GM19372 (cell line): ENCODE measurements around the gene ARHGAP26.

ENCODE experiments used
- ATAC-seq: cut with Tn5 transposase; IDR thresholded peaks from one replicate; pipeline ENCODE4 v1.9.1; 2021; ENCODE audit warnings: mild to moderate bottlenecking, low read depth, moderate library complexity; ENCODE audit not compliant: unreplicated experiment

The ARHGAP26 gene, protein sequence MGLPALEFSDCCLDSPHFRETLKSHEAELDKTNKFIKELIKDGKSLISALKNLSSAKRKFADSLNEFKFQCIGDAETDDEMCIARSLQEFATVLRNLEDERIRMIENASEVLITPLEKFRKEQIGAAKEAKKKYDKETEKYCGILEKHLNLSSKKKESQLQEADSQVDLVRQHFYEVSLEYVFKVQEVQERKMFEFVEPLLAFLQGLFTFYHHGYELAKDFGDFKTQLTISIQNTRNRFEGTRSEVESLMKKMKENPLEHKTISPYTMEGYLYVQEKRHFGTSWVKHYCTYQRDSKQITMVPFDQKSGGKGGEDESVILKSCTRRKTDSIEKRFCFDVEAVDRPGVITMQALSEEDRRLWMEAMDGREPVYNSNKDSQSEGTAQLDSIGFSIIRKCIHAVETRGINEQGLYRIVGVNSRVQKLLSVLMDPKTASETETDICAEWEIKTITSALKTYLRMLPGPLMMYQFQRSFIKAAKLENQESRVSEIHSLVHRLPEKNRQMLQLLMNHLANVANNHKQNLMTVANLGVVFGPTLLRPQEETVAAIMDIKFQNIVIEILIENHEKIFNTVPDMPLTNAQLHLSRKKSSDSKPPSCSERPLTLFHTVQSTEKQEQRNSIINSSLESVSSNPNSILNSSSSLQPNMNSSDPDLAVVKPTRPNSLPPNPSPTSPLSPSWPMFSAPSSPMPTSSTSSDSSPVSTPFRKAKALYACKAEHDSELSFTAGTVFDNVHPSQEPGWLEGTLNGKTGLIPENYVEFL

DNA sequence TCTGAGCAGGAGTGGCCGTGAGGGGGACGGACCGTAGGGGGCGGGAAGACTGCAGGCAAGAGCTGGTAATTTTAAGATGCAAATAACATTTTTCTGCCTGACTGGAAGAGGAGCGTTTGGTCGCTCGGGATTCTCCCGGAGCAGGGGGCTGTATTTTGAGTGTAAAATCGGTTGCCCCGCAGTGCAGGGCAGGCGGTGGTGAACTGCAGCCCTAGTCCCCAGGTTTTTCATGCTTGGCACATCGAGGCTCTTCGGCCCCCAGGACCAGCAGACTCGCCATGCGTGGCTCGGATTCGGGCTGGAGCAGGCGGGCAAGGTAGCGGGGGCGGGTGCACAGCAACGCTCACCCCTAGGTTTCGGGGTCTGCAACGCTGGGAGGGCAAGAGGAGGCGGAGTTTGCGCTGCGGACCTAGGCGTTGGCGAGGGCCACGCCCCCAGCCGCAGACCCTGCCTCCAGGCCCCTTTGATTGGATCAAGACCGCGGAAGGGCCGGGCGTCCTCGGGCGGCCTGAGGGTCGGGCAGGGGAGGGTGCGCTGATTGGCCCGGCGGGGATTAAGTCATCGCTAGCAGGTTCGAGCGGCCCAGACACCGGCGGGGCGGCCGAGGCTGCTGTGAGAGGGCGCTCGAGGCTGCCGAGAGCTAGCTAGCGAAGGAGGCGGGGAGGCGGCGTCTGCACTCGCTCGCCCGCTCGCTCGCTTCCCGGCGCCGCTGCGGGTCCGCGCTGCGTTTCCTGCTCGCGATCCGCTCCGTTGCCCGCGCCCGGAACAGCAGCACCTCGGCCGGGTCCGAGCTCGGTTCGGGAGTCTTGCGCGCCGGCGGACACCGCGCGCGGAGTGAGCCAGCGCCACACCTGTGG is at the start of gene ARHGAP26:
ARHGAP26 (plus strand) TSS at position 585 of the 857 bp plus-strand sequence. CDS start 385 bp downstream, outside the sequence.
- ATAC-seq, result peak; percentile 97

DNA sequence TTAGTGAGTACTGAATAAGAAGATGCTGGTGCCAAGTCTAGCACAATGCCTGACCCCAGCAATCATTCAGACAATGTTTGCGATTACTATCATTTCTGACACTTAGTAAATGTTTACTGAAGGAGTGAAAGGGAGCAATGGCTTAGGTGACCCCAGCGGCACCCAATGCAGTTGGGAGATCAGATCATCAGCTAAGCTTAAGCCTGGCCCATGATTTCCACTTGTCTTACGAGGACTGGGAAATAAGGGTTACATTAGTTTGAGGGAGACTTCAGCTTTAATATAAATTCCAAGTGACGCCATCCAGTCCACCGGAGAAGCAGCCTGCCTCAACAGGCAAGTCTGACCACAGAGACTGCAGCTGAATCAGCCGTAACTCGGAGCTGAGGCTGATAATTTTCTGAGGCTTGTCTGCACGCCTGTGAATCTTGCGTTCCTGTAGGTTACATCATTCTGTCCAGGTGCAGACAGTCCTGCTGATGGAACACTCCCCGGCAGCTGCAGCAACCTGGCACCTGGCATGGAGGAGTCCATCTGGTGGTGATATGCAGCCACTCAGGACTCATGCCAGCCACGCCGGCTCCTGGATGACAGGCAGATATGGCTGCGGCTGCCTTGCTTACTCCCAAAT is 49.4 kb upstream of the ARHGAP26 start:
- no peak for ATAC-seq

DNA sequence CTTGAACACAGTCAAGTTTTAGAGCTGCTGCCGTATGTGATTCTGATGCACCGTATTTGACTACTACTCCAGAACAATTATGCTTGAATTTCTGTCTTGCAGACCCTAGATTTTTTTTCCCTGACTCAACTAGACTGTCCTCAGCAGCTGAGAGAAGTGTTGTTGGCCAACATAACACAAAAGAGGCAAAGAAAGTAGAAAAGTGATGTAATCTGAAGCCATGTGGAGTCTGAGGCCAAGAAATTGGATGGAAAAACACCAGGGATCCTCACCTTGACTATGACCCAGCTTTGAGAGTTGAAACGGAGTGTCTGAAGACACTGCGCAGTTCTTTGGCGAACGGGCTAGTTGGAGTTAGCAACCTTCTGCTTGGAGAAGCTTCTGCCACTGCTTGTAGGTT is 48.0 kb upstream of the ARHGAP26 start:
- ATAC-seq, result no peak

- no peak for ATAC-seq
These were observed 47.3 kb upstream of the ARHGAP26 start for GRCh38 chr5:142722896-142723295.

DNA sequence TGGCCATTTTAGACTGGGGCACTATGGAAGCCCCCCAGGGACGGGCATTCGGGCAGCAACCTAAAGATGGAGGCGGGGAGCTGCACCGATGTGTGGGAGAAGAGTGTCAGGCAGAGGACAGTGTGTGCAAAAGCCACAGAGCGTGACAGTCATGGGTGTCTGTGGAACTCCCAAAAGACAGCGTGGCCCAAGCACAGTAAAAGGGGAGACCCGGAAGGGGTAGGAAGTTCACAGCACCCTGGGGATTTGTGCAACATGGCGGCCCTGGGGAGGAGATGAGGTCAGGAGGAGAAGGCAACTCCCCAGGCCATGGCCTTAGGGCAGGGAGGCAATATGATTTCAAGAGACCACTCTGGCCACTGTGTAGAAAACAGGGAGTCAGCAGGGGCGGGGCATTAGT is 45.4 kb upstream of the ARHGAP26 start:
- ATAC-seq, result no peak

DNA sequence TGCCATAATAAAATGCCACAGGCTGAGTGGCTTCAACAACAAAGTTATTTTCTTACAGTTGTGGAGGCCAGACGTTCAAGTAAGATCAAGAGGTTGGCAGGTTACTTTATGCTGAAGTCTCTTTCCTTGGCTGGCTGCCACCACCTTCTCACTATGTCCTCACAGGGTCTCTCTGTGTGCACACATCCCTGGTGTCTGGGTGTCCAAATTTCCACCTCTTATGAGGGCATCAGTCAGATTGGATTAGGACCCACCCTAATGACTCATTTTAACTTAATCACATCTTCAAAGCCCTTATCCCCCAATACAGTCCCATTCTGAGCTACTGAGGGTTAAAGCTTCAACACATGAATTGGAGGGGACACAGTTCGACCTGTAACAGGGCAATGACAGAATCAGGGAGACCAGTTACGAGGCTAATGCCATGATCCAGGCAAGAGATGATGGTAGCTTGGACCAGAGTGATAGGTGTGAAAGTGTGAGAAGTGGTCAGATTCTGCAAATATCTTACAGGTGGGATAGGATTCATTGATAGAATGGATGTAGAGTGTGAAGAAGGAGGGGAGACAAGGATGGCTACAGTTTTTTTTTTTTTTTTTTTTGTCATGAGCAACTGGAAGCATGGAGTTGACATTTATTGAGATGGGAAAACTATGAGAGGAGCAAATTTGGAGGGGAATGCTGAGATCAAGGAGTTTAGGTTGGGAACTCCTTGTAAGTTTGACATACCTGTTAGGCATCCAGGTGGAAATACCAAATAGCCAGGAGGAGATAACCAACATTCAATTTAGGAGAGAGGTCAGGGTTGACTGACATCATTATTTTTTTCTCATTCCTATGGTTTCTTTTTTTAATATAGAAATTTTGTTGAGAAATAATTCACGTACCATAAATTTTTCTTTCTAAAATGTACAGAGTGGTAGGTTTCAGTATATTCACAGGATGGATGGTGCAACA is 44.7 kb upstream of the ARHGAP26 start:
- no peak for ATAC-seq

GRCh38 chr5:142726188-142726731 is 43.9 kb upstream of the ARHGAP26 start:
- ATAC-seq, result no peak

DNA sequence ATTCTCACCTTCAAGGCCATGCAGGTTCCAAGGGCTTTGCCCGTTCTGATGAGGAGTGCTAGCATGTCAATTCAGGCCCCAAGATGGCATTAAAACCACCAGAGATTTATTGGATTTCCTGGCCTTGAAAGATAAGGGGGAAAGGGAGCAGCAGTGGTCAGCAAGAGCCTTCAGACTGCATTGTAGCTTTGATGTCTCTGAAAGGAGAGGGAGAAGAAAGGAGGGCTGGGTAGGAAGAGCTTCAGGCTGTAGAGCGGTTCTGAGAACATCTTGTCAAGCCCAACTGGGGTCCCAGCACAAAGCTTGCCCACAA is 42.5 kb upstream of the ARHGAP26 start:
- no peak for ATAC-seq

DNA sequence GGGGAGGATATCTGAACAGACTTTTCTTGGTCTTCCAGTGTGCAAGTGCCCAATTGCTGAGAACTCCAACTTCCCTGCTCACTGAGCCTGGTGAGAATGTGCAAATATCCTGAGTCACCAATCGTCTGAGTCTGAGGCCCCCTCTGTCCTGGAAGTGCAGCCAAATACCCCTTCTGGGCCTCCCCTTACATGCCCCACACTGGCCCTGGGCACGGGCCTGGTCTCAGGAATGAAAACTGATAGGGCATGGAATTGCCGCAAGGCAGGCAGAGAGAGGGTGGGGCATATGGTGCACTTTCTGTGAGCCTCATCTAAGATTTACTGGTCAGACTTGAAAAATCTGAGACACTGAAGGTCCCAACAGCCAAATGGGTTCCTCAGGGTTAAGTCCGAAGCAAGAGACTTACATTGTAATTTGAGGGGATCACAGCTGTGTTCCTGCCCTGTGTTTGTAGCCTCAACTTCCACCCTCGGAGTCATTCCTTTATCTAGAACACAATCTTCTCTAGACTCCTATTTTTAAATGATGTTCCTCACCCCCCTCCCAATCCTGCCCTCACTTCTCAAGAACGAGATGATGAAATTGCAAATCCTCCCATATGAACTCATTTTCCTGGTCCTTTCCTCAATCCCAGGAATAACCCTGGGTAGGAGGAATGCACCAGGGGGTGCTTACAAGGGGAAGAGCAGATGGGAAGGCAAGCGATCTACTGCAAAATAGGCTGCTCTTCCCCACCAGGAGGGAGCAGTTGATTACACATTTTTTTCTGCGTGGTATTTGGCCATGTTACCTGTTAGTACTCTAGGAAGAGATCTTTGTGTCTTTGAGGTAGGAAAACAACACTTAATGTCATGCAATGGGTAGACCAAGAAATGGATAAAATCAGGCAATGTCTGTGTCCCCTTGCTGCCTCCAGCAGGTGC is 34.6 kb upstream of the ARHGAP26 start:
- no peak for ATAC-seq

DNA sequence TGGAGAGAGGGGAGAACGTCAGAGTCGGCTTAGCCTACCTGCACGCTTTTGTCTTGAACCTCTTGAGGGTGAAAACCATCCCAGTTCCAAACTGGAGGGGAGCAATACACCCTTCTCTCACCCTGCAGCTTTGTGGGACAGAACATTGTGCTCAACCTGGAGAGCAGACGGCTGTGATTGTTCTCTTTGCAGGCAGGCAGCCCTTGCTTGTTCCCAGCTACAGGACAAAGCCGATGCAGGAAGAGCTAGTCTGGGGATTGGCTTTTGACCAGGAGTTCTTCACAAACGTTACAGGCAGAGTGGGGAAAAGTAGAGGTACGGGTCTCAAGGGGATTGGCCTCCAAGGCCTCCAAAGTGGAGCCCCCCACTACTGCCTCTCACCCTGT is 33.9 kb upstream of the ARHGAP26 start:
- ATAC-seq, result no peak

DNA sequence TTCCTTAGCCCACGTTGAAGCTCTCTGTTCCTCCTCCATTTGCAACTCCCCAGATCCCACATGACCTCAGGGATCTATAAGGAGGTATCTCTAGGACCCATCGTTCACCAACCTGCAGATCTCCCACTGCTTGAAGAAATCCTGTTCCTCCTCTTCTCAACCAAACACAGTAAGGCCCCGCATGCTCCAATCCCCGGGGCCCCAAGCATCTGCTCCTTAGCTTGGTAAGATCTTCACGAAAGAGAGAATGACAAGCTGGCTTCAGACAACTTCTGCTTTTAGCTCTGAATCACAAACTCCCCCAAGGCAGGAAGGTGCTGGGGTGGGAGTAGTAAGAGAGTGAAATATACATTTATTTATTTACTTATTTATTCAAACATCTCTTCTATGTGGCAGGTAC is 33.0 kb upstream of the ARHGAP26 start:
- ATAC-seq, result no peak

- no peak for ATAC-seq
These were observed 29.5 kb upstream of the ARHGAP26 start for GRCh38 chr5:142740474-142741242.

- ATAC-seq, result no peak
These were observed 26.4 kb upstream of the ARHGAP26 start for GRCh38 chr5:142743592-142744441.

GRCh38 chr5:142745268-142745667 is 24.9 kb upstream of the ARHGAP26 start:
- no peak for ATAC-seq

DNA sequence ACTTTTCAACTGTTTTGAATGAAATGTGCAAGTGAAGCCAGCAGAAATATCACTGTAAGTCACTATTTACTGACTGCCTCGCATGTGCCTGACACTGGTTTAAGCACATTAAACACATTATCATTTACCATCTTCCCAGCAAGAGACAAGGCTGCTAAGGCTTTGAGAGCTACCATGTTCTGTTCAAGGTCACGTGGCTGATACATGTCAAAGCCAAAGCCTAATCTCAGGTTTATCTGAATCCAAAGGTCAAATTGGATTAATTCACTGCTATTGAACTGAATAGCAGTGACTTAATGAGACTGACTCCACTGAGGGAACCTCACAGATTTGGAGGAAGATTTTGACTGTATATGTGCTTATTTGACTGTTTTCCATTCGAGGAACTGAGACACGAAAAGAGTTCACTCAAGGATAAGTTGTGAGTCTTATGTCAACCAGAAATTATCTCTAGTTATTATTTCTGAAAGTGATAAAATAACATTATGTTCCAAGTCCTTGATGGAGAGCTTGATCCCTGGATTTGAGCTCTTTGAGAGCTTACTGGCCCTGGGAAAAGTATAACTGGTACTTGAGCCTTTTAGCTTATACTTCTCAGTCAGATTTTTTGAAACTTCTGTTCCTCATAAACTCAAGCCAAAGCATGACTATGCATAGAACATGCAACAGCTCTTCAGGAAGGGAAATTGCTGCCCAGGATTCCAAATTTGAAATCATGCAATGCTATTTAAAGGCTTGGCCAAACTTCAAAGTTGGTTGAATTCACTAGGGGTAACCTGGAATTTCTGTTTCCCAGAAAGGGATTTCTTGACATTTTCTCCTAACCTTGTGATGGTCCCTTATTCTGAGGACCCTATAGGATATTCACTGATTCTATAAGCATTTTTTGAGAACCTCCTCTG is 23.4 kb upstream of the ARHGAP26 start:
- ATAC-seq, result no peak

GRCh38 chr5:142748132-142748531 is 22.0 kb upstream of the ARHGAP26 start:
- ATAC-seq, result no peak
